Measurements from ENCODE around the gene ZNF764. TPM values are rescaled to one million over a fixed set of nuclear protein-coding genes. Genes with fewer than 3 reads are reported as not detected.
A peak's percentile ranks its signal among the peaks of the same experiment; 100 is the strongest.

The ZNF764 gene
- total RNA-seq, 1 donor from 2014 or later: 3.6 TPM

GRCh38 chr16:30535106-30535776, 22.9 kb downstream of the ZNF764 start:
- TF ChIP-seq CTCF (IDR thresholded peaks at IDR 0.05) (no peak), EZH2phosphoT487 (IDR thresholded peaks at IDR 0.05) (no peak), EZH2 (IDR thresholded peaks at IDR 0.05) (no peak)
- Mint-ChIP-seq H3K4me1 (peaks cover 24% of the 10 kb centered on the region), H3K27ac (peak overlapping the region; percentile 91), H3K27me3 (ENCODE audit: insufficient read depth, low read depth) (peaks cover 4% of the 10 kb centered on the region), H3K9me3 (no peaks in the 10 kb centered on the region), H3K4me3 (peak overlapping the region; percentile 88), H3K36me3 (peaks cover 9% of the 10 kb centered on the region)
- H3K4me3 ChIP-seq: peak overlapping the region; percentile 71
- H3K36me3 ChIP-seq: no peaks in the 10 kb centered on the region
- H3K27ac ChIP-seq: no peak overlapping the region
- H2AFZ ChIP-seq (replicated peaks): peak overlapping the region; percentile 80
- H4K20me1 ChIP-seq (ENCODE audit: low read depth): no peaks in the 10 kb centered on the region
- no peaks in the 10 kb centered on the region for H3K27me3 ChIP-seq
- H3K9ac ChIP-seq: peak overlapping the region; percentile 27
- peak overlapping the region; percentile 82 for H3K4me2 ChIP-seq
- H3F3A ChIP-seq (ENCODE audit: low read depth): peaks cover 7% of the 10 kb centered on the region
- H3K9me3 ChIP-seq (ENCODE audit: low read depth): no peaks in the 10 kb centered on the region
- H3K4me1 ChIP-seq: peaks cover 8% of the 10 kb centered on the region
- peaks cover 36% of the 10 kb centered on the region for H3K79me2 ChIP-seq (ENCODE audit: low read depth)
- DNase-seq (ENCODE audit: low spot score): peak; percentile 41

GRCh38 chr16:30534368-30535105, 23.6 kb downstream of the ZNF764 start, which contains the start of gene ZNF747:
Gene ZNF747, minus strand, starts transcription at chr16:30534858. Its CDS starts 179 bp downstream, at chr16:30534679.
- H3K27me3 ChIP-seq: no peaks in the 10 kb centered on the region
- TF ChIP-seq EZH2 (IDR thresholded peaks at IDR 0.05) (no peak), CTCF (IDR thresholded peaks at IDR 0.05) (peak; percentile 17)

GRCh38 chr16:30533748-30534367, 24.3 kb downstream of the ZNF764 start:
- Histone ChIP-seq H3K9me3 (ENCODE audit: low read depth) (no peaks in the 10 kb centered on the region), H3K79me2 (ENCODE audit: low read depth) (peaks cover 36% of the 10 kb centered on the region), H3F3A (ENCODE audit: low read depth) (peaks cover 7% of the 10 kb centered on the region), H4K20me1 (ENCODE audit: low read depth) (no peaks in the 10 kb centered on the region), H3K36me3 (no peaks in the 10 kb centered on the region), H3K4me3 (peak overlapping the region; percentile 71), H3K4me1 (peaks cover 8% of the 10 kb centered on the region), H3K27me3 (no peaks in the 10 kb centered on the region), H3K4me2 (peak overlapping the region; percentile 82), H2AFZ (replicated peaks) (peak overlapping the region; percentile 80), H3K27ac (no peak overlapping the region), H3K9ac (peak overlapping the region; percentile 45)
- DNase-seq (ENCODE audit: low spot score): peak; percentile 17
- Mint-ChIP-seq H3K36me3 (peaks cover 9% of the 10 kb centered on the region), H3K27me3 (ENCODE audit: insufficient read depth, low read depth) (peaks cover 3% of the 10 kb centered on the region), H3K9me3 (no peaks in the 10 kb centered on the region), H3K27ac (peak overlapping the region; percentile 50), H3K4me1 (peaks cover 24% of the 10 kb centered on the region), H3K4me3 (peak overlapping the region; percentile 82)
- no peak for TF ChIP-seq EZH2phosphoT487 (IDR thresholded peaks at IDR 0.05)
- no peak for TF ChIP-seq CTCF (IDR thresholded peaks at IDR 0.05)
- TF ChIP-seq EZH2 (IDR thresholded peaks at IDR 0.05): no peak

More at GRCh38 chr16:30534368-30535105, 23.6 kb downstream of the ZNF764 start, which contains the start of gene ZNF747:
- Mint-ChIP-seq H3K9me3 (no peaks in the 10 kb centered on the region), H3K4me1 (peaks cover 24% of the 10 kb centered on the region), H3K27ac (peak within 1 kb of the TSS; percentile 91), H3K36me3 (peaks cover 9% of the 10 kb centered on the region), H3K4me3 (peak within 1 kb of the TSS; percentile 88), H3K27me3 (ENCODE audit: insufficient read depth, low read depth) (peaks cover 4% of the 10 kb centered on the region)
- peaks cover 8% of the 10 kb centered on the region for H3K4me1 ChIP-seq
- H4K20me1 ChIP-seq (ENCODE audit: low read depth): no peaks in the 10 kb centered on the region
- peak within 1 kb of the TSS; percentile 45 for H3K9ac ChIP-seq
- peak within 1 kb of the TSS; percentile 71 for H3K4me3 ChIP-seq
- H3F3A ChIP-seq (ENCODE audit: low read depth): peaks cover 7% of the 10 kb centered on the region
- no peak within 1 kb of the TSS for H3K27ac ChIP-seq
- peak within 1 kb of the TSS; percentile 80 for H2AFZ ChIP-seq (replicated peaks)
- peaks cover 36% of the 10 kb centered on the region for H3K79me2 ChIP-seq (ENCODE audit: low read depth)
- H3K4me2 ChIP-seq: peak within 1 kb of the TSS; percentile 82
- DNase-seq (ENCODE audit: low spot score): peak; percentile 95
- no peaks in the 10 kb centered on the region for H3K9me3 ChIP-seq (ENCODE audit: low read depth)
- H3K36me3 ChIP-seq: no peaks in the 10 kb centered on the region
